ENCODE measurements around the gene ATP8A2.

Gene ATP8A2

DNA sequence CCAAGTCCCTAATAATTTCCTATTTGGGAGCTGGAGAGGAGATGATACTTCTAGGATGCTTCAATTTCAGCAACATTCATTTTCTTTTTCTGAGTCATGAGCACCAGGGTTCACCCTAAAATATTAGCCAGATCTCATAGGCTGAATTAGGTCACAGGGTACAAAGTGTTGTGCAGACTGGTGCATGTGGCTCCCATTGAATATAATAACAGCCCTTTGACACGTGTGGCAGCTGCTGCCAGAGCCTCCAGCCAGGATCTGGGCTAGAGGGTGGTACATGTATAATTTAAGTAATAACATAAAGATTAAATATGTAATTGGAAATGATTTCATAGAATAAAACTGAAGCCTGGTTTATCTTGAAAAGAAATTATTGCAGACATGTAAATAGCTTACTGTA is 244.9 kb downstream of the ATP8A2 start:
- DNase-seq (ENCODE audit: low read depth in 1 of 2, low spot score in 1 of 2), result no peak

GRCh38 chr13:25619897-25620296 is 248.1 kb downstream of the ATP8A2 start:
- DNase-seq (ENCODE audit: low read depth in 1 of 2, low spot score in 1 of 2), result no peak

- DNase-seq (ENCODE audit: low read depth in 1 of 2, low spot score in 1 of 2), result no peak
Measured at GRCh38 chr13:25625414-25625813, 253.6 kb downstream of the ATP8A2 start.

- no peak for DNase-seq (ENCODE audit: low read depth in 1 of 2, low spot score in 1 of 2)
Measured at GRCh38 chr13:25630329-25630900, 258.6 kb downstream of the ATP8A2 start.

GRCh38 chr13:25632166-25632888 is 260.6 kb downstream of the ATP8A2 start:
- no peak for DNase-seq (ENCODE audit: low read depth in 1 of 2, low spot score in 1 of 2)

GRCh38 chr13:25633093-25633492 is 261.3 kb downstream of the ATP8A2 start:
- no peak for DNase-seq (ENCODE audit: low read depth in 1 of 2, low spot score in 1 of 2)

DNA sequence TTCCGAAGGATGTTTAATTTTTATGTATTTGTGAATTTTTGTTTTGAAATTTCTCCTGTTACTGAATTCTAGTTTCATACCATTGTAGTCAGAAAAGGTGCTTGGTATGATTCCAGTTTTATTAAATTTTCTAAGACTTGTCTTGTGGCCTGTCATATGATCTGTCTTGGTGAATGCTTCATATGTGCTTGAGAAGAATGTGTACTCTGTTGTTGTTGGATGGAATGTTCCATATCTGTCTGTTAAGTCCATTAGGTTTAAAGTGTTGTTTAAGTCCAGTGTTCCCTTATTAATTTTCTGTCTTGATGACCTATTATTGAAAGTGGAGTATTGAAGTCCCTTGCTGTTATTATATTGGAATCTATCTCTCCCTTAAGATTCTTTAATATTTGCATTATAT is 273.9 kb downstream of the ATP8A2 start:
- DNase-seq (ENCODE audit: low read depth in 1 of 2, low spot score in 1 of 2), result no peak

DNA sequence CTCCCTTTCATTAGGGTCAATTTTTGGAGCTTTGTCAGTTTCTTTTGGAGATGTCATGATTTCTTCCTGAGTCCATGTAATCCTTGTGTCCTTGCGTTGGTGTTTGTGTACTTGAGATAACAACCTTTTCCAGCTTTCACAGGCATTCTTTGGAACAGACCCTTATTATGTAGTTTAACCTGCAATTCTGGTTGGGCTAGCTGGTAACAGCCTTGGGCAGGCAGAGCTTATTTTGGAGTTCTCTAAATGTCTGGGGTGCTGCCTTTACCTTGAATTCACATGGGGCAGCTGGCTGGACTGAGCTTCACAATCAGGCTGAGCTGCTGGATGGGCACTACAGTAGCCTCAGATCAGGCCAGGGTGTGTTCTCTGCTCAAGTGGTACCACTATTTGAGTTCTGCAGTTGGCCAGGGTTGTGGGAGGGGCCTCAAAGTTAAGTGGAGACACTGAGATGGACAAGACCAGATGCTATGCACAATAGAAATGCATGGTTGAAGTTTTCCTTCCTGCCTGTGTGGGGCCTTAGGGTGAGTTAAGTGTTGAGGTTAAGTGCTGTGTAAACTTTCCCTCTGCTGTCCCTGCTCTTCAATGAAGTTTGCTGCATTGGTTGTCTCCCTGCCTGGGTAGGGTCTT is 277.3 kb downstream of the ATP8A2 start:
- no peak for DNase-seq (ENCODE audit: low read depth in 1 of 2, low spot score in 1 of 2)

DNA sequence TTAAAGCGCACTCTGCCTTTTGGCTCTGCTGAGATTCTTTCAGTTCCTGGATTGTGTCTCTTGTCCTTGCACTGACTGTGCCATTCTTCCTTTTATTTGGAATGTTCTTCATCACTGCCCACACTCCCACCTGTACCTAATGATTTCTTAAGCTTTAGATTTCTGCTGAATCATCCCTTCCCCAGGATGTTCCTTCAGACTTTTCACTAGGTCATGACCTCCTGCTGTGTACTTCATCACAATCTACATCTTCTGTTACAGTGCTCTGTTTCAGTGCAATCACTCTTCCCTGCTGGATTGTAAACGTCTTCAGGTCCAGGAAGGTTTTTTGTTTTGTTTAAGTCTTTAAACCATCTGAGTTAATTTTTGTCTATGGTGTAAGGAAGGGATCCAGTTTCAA is 281.0 kb downstream of the ATP8A2 start:
- no peak for DNase-seq (ENCODE audit: low read depth in 1 of 2, low spot score in 1 of 2)

DNA sequence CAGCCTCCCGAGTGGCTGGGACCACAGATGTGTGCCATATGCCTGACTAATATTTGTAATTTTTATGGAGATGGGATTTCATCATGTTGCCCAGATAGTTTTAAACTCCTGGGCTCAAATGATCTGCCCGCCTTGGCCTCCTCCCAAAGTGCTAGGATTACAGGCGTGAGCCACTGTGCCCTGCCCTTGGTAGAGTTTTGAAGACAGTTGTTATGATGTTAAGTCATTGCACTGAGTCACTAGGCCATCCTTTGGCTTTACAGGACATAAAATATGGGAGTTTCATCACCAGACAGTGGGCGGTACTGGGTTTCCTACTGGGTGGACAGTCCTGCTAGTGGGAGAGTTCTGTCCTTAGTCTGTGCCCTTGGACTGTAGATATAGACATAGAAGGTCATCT is 282.5 kb downstream of the ATP8A2 start:
- DNase-seq (ENCODE audit: low read depth in 1 of 2, low spot score in 1 of 2), result no peak

DNA sequence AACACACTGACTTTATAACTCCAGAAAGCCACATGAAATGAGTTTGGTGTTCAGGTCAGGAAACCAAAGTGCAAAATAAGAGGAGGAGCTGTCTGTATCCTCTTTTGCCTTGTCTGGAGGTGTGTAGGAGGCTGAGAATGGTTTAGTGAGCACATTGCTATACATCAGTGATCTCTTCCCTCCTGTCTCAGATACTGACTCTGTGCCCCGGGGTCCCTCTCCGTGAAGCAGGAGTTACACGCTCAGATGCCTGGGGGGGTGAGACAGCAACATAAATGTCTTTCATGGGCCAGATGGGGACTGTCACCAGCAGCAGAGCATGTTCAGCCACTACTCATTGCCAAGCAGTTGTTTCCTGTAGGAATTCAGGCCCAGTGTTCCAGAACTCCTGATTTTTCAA is 285.4 kb downstream of the ATP8A2 start:
- DNase-seq (ENCODE audit: low read depth in 1 of 2, low spot score in 1 of 2), result no peak

DNA sequence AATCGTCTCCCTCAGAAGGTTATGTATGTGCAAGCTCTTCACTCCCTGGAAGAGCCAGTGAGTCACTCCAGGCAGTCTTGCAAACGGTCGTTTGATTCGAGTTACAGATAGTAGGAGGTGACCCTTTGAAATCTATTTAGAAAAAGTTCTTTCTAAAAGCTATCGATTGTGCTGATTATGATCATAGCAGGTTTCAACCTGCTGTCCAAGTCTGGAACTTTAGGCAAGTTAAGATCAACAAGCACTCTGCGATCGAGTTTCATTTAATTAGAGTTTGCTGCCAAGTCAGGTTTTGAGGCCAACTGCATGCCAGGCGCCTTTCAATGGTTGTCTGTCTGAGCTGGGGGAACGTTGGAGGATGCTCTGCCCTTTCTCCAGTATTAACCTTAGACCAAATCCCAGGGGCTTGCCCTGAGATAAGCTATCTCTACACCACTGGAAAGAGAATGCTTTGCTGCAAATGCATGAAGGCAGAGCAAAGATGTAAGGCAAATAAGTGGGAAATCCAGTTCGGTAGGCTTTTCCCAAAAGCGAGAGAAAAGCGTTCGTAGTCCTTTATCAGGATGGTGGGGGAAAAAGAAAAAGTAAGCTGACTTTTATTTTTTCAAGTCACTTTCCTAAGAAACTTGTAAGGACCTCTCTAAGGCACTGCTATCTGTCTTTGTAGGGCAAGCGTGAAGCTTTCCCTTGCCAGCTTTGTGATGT is 287.5 kb downstream of the ATP8A2 start:
- no peak for DNase-seq (ENCODE audit: low read depth in 1 of 2, low spot score in 1 of 2)

DNA sequence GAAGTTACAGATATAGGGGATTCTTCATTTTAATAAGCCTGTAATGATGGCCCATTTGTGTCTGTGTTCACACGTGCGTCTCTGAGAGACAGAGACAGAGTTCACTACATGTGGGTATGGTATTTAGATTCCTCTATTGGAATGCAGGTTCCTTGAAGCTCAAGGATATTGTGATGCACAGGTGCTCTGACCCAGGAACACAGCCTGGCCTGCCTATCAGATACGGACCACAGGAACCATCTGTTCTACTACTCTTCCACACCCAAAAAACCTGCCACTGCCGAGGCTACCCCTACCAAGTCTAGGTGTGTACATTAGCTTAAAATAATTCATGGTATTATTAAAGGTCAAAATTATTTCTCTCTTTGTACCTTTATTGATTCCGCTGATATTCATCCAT is 289.2 kb downstream of the ATP8A2 start:
- DNase-seq (ENCODE audit: low read depth in 1 of 2, low spot score in 1 of 2), result no peak

DNA sequence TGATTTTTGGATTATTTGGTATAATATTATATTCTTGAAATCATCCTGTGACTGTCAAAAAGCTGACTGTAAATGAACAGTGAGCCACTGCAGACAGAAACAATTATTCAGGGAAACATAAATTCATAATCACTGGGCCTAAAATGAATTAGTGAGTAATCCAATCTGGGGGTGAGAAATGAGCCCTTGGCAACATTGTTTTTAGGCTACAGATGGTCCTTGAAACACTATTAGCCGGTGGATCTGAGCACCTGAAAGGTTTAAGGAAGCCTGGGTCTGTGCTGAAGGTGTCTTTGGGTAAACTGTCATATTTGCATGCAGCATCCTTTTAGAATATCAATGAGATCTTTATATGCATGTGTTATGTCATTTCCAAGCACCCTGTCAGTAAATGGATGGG is 290.7 kb downstream of the ATP8A2 start:
- no peak for DNase-seq (ENCODE audit: low read depth in 1 of 2, low spot score in 1 of 2)

- no peak for DNase-seq (ENCODE audit: low read depth in 1 of 2, low spot score in 1 of 2)
Measured at GRCh38 chr13:25668345-25668744, 296.6 kb downstream of the ATP8A2 start.

DNA sequence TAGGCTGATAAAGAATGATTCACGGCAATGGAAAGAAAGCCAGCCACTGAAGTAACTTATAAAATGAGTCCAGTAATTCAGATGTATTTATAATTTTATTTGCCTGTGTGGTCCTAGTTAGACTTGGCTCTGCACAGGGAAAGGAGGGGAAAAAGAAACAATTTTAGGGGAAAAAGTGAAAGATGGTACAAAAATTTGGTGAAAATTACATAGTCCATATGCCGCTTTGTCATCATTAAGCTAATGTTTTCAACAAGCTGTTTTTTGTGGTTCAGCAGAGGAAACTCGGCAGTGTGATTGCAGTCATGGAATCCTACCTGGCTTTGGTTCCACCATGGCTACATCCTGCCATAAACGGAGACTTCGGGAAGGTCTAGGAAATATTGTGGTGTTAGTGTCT is 301.9 kb downstream of the ATP8A2 start:
- DNase-seq (ENCODE audit: low read depth in 1 of 2, low spot score in 1 of 2), result no peak

DNA sequence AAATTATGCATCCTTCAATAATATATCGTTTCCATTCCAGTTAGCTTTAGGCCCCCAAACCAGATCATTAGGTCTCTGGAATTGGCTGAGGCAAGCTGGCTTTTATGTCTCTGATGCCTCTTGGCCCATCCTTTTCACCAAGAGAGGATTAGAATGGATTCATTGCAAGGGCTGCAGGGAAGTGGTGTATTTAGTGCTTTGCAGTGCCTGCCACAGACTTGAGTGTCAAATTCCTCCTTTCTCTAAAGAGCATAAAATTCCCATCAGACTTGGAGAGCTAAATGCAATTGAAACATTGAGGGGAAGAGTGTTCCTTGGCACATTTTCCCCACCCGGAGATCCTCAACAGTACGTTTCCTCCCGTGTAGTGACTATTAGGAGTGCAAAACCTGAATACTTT is 302.6 kb downstream of the ATP8A2 start:
- DNase-seq (ENCODE audit: low read depth in 1 of 2, low spot score in 1 of 2), result no peak

- no peak for DNase-seq (ENCODE audit: low read depth in 1 of 2, low spot score in 1 of 2)
Measured at GRCh38 chr13:25675060-25675459, 303.3 kb downstream of the ATP8A2 start.

DNA sequence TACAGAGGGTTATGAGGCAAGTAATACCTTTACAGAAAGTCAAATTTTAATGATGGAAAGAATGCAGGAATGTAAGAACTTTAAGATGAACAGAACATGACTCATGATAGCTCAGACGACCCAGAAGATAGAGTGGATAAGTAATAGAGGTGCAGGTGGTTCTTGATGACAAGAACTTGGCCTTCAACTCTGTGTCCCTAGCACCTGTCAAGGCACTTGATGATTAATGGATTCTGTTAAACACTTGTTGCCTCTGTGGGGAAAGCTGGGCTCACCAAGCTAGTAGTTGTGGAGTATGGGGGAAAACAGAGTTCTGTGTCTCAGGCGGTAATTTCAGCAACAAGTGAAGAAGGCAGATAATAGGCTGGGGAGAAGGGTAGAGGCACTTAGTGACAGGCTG is 306.2 kb downstream of the ATP8A2 start:
- no peak for DNase-seq (ENCODE audit: low read depth in 1 of 2, low spot score in 1 of 2)

DNA sequence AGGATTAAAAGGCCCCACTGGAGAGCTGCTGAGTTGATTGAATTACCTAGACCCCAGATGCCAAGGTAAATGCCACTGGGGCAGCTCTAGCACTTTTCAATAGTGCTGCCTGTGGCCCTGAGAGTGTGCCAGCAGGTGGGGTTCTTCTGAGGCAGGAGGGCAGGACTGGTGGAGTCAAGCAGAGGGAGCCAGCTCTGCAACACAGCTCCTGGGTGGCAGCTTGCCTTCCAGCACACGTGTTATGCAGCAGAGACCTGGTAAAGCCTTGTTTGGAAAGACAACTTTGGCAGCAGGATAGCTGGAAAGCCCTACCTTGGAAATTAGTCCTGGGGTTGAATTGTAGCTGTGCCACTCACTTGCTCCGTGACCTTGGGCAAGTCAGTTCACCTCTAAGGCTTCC is 306.6 kb downstream of the ATP8A2 start:
- DNase-seq (ENCODE audit: low read depth in 1 of 2, low spot score in 1 of 2), result no peak

DNA sequence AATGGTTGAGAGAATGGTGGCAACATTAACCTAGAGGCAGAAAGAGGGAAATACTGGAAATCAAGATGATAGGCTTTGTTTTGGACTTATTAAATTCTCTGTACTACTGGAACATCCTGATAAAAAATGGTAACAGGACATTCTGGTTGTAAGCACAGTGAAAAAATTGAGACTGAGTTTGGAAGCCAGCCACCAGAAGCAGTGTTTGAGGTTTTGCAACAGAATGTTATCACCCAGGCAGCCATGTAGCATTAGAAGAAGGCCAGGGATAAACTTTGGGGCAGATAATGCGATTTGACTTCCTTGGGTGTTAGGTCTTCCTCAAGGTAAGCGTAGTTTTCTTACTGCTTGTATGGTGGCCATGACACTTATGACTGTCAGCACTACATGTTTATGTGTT is 307.4 kb downstream of the ATP8A2 start:
- no peak for DNase-seq (ENCODE audit: low read depth in 1 of 2, low spot score in 1 of 2)

- no peak for DNase-seq (ENCODE audit: low read depth in 1 of 2, low spot score in 1 of 2)
Measured at GRCh38 chr13:25679936-25680335, 308.2 kb downstream of the ATP8A2 start.

Data from stimulated activated CD4-positive, alpha-beta T cell treated with anti-CD3 and anti-CD28 coated beads, Interleukin-15, amount 100 ng/mL, for 1 hour (primary cell).